ENCODE data around the gene FAN1.
"Not testable (repeated sequence)": the region's sequence is repeated elsewhere in the genome, so short reads cannot be mapped to it uniquely, and the experiment has no call there.

Gene FAN1

DNA sequence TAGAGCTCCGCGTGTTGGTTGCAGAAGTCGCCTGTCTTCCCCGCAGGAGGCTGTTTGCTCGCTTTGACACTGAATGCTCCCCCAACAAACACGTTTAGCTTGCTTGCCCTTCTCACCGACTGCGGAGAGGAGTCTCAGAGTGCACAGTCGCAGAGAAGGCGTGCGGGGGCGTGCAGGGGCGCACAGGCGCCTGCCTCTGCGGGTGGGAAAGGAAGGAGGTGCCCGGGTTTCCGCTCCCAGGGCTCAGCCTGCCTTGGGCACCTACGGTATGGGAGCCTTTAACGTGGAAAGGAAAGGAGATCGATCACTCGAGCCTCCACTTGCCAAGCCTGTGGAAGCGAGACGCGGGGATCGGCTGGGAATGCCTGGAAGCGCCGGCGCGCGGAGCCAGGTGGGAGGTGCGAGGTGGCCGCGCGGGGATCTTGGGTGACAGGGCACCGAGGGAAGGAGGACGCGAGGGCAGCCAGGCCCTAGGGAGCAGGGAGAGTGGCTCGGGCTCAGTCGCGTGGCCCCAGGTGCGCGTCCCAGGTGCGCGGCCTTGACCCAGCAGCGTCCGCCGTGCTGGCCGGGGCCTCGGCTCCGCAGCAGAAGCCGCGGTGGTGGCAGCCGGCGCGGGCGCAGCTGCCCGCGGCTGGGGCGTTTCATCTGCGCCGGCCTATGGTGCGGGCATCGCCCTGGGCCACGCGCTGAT, at the start of gene FAN1:
Gene FAN1, plus strand, starts transcription at position 419 of the 691 bp plus-strand sequence. CDS start 749 bp downstream, outside the sequence.
- DNase-seq (ENCODE audit: insufficient read length, low spot score), result peak; percentile 74
- peak; percentile 31 for FAIRE-seq

- DNase-seq (ENCODE audit: insufficient read length, low spot score), result peak; percentile 14
- FAIRE-seq, result no peak
Observed at GRCh38 chr15:30859091-30859874, 44.4 kb upstream of the FAN1 start.

GRCh38 chr15:30865257-30865656, 38.5 kb upstream of the FAN1 start:
- FAIRE-seq (no peak), DNase-seq (ENCODE audit: insufficient read length, low spot score) (no peak)

GRCh38 chr15:30870681-30871080, 33.0 kb upstream of the FAN1 start:
- no peak for FAIRE-seq
- no peak for DNase-seq (ENCODE audit: insufficient read length, low spot score)

- DNase-seq (ENCODE audit: insufficient read length, low spot score) (no peak), FAIRE-seq (no peak)
Observed at GRCh38 chr15:30872341-30872748, 31.4 kb upstream of the FAN1 start.

- FAIRE-seq, result no peak
- no peak for DNase-seq (ENCODE audit: insufficient read length, low spot score)
Observed at GRCh38 chr15:30877070-30877469, 26.6 kb upstream of the FAN1 start.

- FAIRE-seq (no peak), DNase-seq (ENCODE audit: insufficient read length, low spot score) (no peak)
Observed at GRCh38 chr15:30878515-30878914, 25.2 kb upstream of the FAN1 start.

DNA sequence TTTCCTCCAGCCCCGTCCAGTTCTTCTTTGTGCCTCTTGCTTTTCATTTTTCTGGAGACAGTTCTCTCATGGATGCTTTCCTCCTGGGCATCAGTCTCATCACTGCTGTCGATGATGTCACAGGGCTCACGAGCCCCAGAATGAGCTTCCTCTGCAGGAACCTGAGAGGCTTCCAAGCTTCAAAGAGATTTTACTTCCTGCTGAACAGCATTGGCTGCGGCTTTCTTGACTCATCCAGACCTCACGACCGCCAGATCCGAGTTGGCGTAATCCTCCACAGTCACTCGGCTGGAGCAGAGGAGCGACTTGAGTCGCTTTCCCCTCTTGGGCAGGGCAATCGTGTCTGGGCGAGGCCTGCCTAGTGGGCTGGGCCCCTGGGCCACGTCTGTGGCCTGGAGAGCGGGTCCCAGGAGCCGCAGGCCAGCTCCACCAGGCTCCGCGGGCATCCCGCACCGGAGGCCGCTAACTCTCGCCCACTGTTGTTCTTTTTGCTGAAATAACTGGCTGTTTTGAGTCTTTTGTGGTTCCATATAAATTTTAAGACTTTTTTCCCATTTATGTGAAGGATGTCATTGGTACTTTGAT, 20.8 kb upstream of the FAN1 start:
- FAIRE-seq, result no peak
- no peak for DNase-seq (ENCODE audit: insufficient read length, low spot score)

- FAIRE-seq; DNase-seq (ENCODE audit: insufficient read length, low spot score): not testable (repeated sequence)
Observed at GRCh38 chr15:30883666-30884065, 20.0 kb upstream of the FAN1 start.

DNA sequence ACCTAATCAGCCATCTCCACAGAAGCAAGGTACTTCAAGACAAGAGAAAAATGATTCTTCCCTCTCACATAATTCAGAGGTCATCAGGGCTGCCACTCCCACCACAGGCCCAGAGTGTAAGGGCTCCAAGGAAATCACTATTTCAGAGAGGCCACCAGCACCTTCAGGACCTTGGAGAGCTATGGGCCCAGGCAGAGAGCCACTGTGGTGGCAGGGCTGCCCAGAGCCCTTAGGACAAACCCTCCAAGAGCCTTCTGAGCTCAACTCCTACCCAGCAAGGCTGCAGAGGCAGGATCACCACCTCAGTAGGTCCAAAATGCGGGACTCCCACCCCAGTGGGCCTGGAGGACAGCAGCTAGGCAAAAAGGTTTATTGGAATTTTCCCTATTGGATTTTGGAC, 17.9 kb upstream of the FAN1 start:
- DNase-seq (ENCODE audit: insufficient read length, low spot score), result no peak
- FAIRE-seq, result no peak

DNA sequence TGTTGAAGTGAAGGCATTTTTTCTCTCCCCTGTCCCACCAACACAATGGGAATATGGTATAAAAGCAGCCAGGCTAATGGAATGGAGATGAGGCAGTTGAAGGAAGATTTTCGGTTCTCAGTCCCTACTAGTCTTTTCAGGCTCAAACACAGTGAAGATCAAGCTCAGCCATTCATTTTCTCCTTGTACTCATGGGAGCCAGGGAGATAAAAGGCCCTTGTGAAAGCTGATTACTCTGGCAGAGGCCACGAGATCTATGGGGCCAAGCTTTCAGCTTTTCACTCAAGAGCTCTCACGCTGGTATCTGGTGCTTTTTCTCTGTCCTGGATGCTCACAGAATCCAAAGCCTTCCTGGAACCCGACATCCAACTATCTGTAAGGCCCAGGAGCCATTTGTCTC, 14.5 kb upstream of the FAN1 start:
- FAIRE-seq (no peak), DNase-seq (ENCODE audit: insufficient read length, low spot score) (no peak)

DNA sequence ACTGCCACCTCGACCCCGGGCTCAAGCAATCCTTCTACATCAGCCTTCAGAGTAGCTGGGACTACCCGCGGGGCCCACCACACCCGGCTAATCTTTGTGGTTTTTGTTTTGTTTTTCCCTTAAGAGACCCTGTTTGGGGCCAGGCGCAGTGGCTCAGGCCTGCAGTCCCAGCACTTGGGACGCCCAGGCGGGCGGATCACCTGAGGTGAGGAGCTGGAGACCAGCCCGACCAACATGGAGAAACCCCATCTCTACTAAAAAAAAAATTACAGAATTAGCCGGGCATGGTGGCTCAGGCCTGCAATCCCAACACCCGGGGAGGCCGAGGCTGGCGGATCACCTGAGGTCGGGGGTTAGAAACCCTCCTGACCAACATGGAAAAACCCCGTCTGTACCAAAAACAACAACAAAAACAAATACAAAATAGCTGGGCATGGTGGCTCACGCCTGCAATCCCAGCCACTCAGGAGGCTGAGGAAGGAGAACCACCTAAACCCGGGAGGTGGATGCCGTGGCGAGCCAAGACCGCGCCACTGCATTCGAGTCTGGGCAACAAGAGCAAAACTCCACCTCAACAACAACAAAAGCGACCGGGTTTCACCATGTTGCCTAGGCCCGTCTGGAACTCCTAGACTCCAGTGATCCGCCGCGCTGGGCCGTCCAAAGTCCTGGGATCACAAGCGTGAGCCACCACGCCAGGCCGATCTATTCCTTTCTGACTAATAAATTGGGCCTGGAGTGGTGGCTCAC, 8.1 kb upstream of the FAN1 start:
- FAIRE-seq (no peak), DNase-seq (ENCODE audit: insufficient read length, low spot score) (no peak)

DNA sequence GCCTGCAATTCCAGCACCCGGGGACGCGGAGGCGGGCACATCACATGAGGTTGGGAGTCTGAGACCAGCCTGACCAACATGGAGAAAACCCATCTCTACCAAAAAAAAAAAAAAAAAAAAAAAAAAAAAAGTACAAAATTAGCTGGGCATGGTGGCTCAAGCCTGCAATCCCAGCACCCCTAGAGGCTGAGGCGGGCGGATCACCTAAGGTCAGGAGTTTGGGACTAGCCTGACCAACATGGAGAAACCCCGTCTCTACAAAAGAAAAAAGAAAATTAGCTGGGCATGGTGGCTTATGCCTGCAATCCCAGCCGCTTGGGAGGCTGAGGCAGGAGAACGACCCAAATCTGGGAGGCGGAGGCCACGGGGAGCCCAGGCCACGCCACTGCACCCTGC, 7.5 kb upstream of the FAN1 start:
- DNase-seq (ENCODE audit: insufficient read length, low spot score) (no peak), FAIRE-seq (no peak)

- FAIRE-seq (no peak), DNase-seq (ENCODE audit: insufficient read length, low spot score) (no peak)
Observed at GRCh38 chr15:30901889-30902288, 1.8 kb upstream of the FAN1 start.

DNA sequence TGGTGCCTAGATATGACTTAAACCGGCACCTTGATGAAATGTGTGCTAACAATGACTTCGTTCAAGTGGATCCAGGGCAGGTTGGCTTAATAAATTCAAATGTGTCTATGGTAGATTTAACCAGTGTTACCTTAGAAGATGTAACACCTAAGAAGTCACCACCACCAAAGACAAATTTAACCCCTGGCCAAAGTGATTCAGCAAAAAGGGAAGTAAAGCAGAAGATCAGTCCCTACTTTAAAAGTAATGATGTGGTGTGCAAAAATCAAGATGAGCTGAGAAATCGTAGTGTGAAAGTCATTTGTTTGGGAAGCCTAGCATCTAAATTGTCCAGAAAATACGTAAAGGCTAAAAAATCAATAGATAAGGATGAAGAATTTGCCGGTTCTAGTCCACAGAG, 1.1 kb downstream of the FAN1 start:
- no peak for DNase-seq (ENCODE audit: insufficient read length, low spot score)
- no peak for FAIRE-seq

DNA sequence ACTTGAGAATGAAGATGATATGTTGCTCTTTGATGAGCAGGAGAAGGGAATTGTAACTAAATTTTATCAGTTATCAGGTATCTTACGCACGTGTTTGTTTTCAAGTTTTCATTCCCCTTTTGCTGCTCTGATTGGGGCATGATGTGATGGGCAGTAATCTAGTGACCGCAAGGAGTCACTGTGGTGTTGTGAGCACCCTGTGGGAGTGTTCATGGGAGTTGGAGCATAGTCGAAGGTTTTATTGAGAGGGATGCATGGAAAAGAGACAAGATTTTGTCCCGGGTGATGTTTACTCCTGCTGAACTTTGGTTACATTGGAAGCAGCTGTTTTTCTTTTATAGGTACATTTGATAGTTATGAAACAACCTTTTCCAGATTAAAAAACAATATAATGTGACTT, 2.1 kb downstream of the FAN1 start:
- FAIRE-seq (no peak), DNase-seq (ENCODE audit: insufficient read length, low spot score) (no peak)

GRCh38 chr15:30906366-30906765, 2.7 kb downstream of the FAN1 start:
- FAIRE-seq (no peak), DNase-seq (ENCODE audit: insufficient read length, low spot score) (no peak)

DNA sequence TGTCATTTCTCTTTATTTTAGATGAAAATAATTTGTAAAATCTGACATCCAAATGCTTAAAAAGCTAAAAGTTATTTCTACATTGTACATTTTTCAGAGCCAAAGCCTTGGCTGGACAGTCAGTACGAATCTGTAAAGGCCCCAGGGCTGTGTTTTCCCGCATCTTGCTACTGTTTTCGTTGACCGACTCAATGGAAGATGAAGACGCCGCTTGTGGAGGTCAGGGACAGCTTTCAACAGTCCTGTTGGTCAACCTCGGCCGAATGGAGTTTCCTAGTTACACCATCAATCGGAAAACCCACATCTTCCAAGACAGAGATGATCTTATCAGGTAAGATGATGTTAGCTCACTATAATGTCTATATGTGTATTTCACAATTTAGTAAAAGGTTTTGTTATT, 10.0 kb downstream of the FAN1 start:
- DNase-seq (ENCODE audit: insufficient read length, low spot score), result no peak
- no peak for FAIRE-seq

DNA sequence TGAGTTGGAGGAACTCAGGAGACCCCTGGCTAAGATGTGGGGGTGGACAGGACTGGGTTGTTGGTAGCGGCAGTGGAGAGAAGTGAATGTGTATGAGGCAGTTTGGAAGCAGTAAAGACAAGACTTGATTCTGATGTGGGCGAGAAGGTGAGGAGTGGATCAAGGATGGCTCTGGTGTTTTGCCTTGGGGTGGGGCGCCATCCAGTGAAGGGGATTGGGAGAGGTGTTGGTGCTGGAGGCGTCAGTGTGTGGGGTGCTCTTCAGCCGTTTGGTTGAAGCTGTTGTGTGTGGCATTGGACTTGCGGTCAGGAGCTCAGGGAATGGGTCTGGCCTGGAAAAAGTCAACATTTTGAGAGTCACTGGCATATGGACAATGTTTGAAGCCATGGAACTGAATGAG, 13.3 kb downstream of the FAN1 start:
- DNase-seq (ENCODE audit: insufficient read length, low spot score), result no peak
- FAIRE-seq, result no peak

DNA sequence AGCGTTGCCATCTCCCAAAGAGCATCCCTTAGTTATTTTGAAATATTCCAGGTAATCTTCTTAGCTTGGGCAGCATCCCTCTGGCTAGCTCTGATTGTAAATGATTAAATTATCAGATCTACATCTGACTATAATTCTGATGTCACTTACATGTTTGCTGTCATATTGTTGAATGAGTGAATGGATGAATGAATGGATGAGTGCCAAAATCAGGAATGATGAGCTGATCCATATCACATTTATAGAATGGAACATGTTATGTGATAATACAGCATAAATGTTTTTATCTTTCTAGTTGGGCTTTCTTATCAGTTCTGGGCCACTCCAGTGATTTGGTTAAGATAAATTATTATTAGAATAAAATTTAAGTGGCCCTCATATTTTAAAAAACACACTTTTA, 14.0 kb downstream of the FAN1 start:
- FAIRE-seq, result no peak

DNA sequence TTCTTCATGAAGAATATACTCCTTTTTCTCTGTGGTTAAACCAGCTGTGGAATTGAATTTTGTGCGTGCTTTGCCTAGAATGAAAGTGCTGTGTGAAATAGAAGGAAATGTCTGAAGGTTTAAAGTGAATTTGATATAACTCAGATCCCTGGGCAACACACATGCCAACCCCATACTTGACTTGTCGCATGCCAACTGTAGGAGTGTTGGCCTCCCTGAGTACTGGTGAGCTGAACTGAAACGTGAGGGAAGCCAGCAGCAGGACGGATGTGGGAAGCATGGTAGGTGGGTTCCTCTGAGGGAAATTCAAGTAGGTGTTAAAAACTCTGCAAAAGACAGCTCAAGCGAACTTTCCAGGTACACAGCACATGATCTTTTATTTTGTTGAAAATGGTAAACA, 14.7 kb downstream of the FAN1 start:
- FAIRE-seq (no peak), DNase-seq (ENCODE audit: insufficient read length, low spot score) (no peak)

More for the DNA sequence above, 14.0 kb downstream of the FAN1 start:
- no peak for DNase-seq (ENCODE audit: insufficient read length, low spot score)

Data from HTR-8/SVneo (cell line).